T47D (cell line): ENCODE data around the gene PRKCZ.

ENCODE experiments used
- DNase-seq, 2 experiments: peaks; one replicate each; pipeline versions ENCODE4 v3.0.0 to v3.0.0-alpha.2; 2011 to 2012; ENCODE audit warnings: low read depth in 1 of 2, low spot score in 1 of 2
- JUND ChIP-seq: IDR thresholded peaks from 2 replicates; pipeline ENCODE4 v1.6.1; 2012; ENCODE audit warnings: low read depth
- in situ Hi-C: cut with HindIII; loops from 2 replicates; pipeline ENCODE4 v1.10.0; 2016; ENCODE audit warnings: low sequenced_read_pairs, low pct_unique_long_range_greater_than_20kb

The PRKCZ gene

DNA sequence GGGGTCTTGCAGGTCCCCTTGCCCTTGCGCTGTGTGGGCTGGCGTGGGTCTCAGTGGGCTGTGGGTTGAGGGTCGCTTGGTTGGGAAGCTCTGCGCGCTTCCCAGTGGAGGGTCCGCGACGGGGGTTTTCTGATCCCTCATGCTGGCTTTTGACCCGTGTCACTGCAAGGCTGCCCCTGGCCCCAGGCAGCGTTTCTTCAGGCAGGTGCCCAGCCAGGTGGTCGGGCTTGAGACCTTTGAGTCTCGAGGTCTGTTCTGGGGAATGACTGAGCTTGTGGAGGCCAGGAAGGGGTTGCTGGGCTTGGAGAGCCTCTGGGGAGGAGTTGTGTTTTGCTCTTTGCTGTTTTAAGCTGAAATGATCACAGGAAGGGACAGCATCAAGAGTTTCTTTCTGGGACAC is 183.3 kb downstream of the PRKCZ start:
- no peak for DNase-seq
- no peak for TF ChIP-seq JUND
- in situ Hi-C loops: no loop called here

DNA sequence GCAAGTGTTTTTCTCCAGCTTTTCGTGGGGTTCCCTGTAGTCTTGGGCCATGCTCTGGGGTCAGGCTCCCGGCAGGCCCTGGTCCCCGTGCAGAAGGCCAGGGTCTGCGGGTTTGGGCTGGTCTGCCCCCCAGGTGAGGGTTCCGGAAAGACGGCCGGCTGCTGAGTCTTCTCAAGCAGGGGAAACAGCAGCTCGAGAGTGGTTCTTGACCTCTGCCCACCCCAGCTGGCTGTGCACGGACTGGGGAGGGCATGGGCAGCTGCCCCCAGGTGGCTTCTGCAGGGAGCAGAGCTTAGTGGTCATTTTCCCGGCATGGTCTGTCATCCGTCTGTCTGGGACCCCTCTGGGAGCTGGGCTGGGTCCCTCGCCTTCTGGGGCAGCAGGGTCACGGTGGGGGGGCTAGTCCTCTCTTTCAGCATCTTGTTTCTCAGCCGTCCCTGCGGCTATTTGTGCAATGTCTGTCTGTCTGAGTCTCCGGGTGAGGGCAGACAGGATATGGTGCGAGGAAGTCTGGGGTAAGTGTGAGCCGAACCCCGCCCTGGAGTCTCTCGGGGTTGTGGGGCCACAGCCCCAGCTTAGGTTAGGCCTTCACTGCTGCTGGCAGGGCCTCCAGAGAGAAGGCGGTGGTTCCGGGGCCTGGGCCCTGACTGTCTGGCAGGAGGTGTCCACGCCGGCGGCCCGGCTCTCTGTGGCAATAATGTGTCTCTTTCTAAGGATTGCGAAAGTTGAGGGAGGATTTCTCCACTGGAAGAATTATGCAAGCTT is 184.0 kb downstream of the PRKCZ start:
- DNase-seq: peak in 1 of 2 experiments; percentile 29

DNA sequence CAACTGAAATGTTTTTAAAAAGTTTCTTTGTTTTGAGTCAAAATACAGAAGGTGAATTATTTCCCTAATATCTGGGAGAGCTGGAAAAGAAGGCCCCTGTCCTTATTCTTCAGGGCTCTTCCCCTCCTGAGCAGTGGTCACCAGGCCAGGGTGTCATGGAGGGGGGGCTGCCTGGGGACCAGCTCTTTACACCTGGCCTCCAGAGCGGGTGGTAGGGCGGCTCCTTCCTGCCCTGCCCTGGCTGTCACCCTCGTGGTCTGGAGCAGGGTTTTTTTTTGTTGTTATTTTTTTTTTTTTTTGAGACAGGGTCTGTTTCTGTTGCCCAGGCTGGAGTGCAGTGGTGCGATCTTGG is 184.5 kb downstream of the PRKCZ start:
- no peak for TF ChIP-seq JUND
- in situ Hi-C loops: no loop called here
- no peak for DNase-seq

More for the DNA sequence above, 184.0 kb downstream of the PRKCZ start:
- no peak for TF ChIP-seq JUND
- in situ Hi-C loops: no loop called here
